GM19351 (cell line): ENCODE measurements around the gene SMAD4.
A peak's percentile ranks its signal among the peaks of the same experiment; 100 is the strongest.
"Not testable (repeated sequence)": the region's sequence is repeated elsewhere in the genome, so short reads cannot be mapped to it uniquely, and the experiment has no call there.

Experiments
- ATAC-seq: cut with Tn5 transposase; IDR thresholded peaks from one replicate; pipeline ENCODE4 v1.9.1; 2021; ENCODE audit warnings: mild to moderate bottlenecking, moderate library complexity; ENCODE audit not compliant: unreplicated experiment

SMAD4 gene

DNA sequence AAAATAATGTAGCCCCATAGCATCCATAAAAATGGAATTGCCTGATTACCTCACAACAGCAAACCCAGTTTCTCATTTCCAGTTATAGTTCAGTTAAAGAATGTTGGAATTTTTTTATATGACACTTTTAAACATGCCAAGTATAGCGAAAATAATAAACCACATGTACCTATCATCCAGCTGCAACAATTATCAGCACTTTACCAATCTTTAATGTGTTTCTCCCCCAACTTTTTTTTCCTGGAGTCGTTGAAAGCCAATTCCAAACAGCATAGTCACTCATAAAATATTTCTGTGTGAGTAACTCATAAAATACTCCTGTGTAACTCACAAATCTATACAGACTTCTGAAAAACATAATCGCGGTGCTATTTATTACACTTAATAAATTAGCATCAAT lies 38.1 kb downstream of the SMAD4 start:
- ATAC-seq, result no peak

DNA sequence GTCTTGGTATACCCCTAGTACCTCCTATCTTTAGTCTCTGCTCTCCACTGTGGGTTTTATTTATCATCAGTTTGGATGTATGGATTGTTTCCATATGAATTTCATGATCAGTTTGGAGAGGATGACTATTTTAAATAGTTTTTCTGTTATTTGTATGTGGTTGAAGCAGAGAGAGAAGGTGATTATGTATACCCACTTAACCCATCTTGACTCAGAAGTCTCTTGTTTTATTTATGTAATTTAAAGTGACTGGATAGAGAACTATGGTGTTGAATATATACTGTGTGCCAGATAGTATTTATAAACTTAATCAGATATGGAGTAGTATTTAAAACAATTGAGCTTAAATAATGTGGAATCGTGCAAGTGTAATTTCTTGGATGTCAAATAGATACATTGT lies 39.9 kb downstream of the SMAD4 start:
- ATAC-seq, result no peak

DNA sequence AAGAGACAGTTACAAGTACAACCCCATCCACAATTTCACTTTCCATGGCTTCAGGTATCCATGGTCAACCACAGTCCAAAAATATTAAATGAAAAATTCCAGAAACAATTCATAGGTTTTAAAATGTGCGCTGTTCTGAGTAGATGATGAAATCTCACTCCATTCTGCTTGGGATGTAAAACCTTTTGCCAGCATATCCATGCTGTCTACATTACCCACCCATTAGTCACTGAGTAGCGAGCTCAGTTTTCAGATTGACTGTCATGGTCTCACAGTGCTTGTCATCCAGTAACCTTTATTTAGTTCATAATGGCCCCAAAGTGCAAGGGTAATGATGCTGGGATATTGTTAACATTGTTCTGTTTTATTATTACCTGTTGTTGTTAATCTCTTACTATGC lies 40.5 kb downstream of the SMAD4 start:
- ATAC-seq, result no peak

DNA sequence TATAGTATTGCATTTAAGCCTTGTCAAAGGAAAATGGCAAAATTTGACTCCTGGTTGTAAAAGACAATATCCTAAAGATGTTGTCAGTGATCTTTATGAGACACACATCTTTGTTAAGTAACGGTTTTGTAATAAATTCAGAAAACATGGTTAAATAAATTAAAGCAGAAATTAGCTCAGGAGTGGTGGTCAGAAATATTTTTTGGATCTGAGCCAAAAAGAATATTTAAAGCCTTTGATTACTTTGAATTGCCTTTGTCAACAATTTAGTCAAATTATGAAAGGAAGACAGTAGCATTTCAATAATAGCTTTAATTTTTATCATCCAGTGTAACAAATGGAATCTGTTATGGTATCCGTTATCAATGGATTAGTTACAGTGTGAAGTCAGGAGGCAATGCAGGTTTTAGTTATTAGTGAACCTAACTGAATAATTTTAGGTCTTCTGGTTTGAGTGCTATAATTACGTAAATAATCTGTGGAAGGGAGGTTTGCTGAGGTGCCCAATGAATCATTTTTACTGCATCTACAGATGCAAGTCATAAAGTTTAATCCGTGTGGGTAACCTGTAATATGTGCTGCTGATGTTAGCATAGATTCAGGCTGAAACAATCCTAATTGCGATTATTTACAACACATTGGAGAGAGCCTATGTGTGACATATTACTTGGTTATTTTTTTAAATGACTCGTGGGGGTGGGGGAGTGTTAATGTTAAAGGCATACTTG lies 42.7 kb downstream of the SMAD4 start:
- ATAC-seq, result no peak

DNA sequence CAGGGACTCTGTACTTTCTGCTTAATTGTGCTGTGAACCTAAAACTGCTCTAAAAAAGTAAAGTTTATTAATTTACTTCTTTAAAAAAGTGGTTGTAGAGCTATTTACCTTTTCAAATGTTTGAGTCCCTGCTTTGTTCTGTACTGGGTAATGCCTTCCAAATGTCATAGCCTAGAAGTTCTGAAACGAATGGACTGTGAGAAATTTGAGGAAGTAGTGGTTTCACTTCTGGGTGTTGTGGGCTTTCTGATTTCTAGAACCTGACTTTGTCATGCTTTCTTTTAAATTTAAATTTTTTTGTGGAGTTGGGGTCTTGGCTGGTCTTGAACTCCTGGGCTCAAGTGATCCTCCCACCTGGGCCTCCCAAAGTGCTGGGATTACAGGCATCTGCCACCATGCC lies 44.6 kb downstream of the SMAD4 start:
- peak; percentile 79 for ATAC-seq

DNA sequence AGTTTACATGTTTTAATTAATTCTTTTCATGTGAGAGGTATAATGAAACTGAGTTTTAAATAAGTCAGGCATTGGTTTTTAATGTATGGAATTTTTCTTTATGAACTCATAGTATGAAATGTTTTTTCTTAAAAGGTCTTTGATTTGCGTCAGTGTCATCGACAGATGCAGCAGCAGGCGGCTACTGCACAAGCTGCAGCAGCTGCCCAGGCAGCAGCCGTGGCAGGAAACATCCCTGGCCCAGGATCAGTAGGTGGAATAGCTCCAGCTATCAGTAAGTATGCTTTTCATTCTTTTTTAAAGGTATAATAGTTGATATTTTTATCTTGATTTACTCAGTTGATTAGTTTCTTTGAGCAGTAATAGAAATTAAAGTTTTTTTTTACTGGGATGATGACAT lies 46.5 kb downstream of the SMAD4 start:
- ATAC-seq, result no peak

DNA sequence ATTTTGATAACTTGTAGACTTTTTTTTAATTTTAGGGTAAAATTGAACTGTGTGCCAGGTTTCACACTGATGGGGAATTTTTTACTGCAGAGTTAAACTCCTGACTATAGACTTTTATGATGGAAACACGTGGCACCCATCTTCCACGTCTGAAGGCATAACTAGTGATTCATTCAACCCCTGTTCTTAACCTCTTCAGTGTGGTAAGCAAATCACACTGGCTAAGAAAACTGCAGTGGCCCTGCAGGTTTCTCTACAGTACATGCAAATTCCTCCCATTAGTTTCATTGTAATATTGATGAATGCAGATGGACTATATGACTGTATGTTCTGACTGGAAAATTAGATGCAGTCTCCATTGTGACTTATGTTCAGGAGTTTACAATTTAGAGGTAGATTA lies 47.2 kb downstream of the SMAD4 start:
- peak; percentile 86 for ATAC-seq

DNA sequence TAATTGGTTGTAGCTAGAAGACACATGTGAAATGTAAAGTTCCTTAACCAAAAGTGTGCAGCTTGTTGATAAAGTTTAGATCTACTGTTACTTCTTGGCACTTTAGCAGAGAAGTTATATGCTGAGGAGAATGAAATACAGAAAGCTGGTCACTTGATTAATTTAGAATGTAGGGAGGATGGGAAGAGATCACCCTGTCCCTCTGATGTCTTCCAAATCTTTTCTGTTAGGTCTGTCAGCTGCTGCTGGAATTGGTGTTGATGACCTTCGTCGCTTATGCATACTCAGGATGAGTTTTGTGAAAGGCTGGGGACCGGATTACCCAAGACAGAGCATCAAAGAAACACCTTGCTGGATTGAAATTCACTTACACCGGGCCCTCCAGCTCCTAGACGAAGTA lies 48.0 kb downstream of the SMAD4 start:
- no peak for ATAC-seq

DNA sequence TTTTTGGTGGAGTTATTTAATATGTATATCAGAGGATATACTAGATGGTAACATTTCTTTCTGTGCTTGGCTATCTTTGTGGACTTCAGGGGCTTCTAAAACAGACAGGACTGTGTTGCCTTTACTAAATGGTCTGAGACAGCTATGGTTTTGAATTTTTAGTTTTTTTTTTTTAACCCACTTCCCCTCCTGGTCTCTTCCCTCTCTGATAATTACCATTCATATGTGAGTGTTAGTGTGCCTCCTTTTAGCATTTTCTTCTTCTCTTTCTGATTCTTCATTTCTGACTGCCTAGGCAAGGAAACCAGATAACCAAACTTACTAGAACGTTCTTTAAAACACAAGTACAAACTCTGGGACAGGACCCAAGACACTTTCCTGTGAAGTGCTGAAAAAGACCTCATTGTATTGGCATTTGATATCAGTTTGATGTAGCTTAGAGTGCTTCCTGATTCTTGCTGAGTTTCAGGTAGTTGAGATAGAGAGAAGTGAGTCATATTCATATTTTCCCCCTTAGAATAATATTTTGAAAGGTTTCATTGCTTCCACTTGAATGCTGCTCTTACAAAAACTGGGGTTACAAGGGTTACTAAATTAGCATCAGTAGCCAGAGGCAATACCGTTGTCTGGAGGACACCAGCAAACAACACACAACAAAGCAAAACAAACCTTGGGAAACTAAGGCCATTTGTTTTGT lies 52.7 kb downstream of the SMAD4 start:
- peak; percentile 90 for ATAC-seq

DNA sequence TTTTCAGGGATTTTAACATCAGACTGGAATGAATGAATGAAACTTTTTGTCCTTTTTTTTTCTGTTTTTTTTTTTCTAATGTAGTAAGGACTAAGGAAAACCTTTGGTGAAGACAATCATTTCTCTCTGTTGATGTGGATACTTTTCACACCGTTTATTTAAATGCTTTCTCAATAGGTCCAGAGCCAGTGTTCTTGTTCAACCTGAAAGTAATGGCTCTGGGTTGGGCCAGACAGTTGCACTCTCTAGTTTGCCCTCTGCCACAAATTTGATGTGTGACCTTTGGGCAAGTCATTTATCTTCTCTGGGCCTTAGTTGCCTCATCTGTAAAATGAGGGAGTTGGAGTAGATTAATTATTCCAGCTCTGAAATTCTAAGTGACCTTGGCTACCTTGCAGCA lies 53.4 kb downstream of the SMAD4 start:
- ATAC-seq, result no peak

DNA sequence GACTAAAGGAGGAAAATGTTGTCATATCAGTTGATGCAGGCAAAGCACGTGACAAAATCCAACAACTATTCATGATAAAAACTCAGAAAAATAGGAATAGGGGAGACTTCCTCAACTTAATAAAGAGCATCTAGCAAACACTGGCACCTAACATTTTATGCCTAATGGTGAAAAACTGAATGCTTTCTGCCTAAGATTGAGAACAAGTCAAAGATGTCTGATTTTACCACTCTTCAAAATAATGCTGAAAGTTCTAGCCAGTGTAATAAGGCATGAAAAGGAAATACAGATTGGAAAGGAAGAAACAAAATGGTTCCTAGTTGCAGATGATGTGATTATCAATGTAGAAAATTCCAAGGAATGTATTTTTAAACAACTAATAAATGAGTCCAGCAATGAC lies 58.4 kb downstream of the SMAD4 start:
- no peak for ATAC-seq

DNA sequence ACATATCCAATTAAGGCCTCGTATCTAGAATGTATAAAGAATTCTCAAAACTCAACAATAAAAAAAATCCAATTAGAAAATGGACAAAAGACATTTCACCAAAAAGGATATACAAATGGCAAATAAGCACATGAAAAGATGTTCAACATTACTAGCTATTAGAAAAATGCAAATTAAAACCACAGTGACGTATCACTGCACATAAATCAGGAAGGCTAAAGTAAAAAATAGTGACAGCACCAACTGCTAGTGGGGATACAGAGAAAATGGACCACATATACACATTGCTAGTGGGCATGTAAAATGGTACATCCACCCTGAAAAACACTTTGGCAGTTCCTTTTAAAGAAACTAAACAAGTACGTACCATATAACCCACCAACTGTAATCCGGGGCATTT lies 59.7 kb downstream of the SMAD4 start:
- no peak for ATAC-seq

DNA sequence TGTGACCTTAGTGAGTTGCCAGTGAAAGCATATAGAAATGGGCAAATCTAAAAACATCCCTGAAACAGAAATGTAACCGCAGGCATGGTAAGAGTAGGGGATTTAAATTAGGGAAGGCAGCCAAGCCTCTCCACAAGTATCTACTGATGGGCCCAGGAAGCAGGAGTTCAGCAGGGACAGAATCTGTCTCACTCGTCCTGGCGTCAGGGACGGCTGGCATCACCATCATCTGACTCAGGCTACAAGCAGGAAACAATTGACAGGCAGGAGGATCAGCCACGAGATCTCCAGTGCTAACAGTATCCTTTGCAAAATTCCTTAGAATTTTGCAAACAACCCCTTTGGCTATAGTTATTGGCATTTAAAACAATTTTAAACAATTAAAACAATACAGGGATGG lies 61.3 kb downstream of the SMAD4 start:
- no peak for ATAC-seq

DNA sequence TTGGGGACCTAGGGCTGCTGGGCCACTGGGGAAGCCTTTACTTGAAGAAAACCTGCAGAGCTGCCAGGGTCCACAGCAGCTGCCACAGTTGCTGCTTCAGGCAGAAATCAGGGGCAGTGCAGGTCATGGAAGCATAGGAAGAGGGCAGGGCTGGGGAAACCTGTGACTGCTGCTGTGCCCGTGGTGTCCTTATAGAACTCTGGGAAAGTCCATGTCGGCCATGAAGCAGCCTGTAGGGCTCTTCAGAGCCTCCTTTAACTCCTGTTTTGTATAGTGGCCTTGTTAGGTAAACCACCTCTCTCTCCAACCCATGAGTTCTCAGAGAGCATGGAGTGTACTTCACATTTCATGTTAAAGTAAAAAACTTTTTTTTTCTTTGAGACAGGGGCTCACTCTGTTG lies 62.1 kb downstream of the SMAD4 start:
- no peak for ATAC-seq

DNA sequence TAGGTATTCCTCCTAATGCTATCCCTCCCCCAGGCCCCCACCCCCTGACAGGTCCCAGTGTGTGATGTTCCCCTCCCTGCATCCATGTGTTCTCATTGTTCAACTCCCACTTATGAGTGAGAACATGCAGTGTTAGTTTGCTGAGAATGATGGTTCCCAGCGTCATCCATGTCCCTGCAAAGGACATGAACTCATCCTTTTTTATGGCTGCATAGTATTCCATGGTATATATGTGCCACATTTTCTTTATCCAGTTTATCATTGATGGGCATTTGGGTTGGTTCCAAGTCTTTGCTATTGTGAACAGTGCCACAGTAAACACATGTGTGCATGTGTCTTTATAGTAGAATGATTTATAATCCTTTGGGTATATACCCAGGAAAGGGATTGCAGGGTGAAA lies 63.0 kb downstream of the SMAD4 start:
- ATAC-seq, result not testable (repeated sequence)

DNA sequence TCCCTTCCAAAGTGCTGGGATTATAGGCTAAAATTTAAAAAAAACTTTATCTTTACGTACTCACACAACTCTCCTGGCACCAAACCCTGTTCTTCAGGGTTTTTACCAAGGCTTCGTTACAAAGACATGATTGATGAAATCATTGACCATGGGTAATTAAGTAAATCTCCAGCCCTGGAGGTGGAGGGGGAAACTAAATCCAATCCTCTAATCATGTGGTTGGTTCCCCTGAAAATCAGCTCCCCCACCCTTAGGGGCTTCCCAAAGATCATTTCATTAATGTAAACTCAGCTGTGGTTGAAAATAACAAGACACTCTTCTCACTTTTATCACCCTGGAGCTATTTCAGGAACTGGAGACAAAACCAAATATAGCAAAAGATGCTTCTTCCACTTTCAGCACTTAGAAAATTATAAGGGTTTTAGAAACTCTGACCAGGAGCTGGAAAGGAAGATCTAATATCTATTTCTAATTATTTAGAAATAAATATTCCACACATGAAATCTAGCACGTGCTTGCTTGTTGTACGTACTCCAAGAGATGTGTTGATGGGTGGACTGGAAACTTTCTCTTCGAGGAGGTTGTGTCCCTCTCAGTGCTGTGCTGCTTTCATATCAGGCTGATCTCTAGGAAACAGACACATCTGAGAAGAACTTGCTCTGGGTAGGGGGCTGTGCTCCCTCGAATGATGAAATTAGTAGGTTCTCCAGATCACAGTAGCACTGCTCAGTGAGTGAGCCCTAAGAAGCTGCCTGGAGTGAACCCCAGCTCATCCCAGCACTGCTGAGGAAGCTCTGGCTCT lies 67.2 kb downstream of the SMAD4 start:
- peak; percentile 61 for ATAC-seq

DNA sequence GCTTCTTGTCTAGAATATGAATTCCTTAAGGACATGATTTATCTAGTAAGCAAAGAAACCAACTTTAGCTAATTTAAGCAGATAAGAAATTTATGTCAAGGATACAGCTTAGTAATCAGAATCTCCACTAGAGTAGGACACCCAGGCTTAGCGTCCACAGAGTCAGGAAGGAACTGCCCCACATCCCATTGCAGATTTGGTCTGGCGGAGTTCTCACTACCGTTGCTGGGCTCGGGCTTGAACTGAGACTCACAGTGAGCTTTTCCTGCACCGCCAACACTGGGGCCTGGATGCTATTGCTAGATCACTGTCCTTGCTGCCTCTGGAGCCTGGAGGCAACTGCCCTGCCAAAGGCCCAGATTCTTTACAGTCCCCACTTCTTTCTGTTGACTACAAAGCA lies 68.1 kb downstream of the SMAD4 start:
- ATAC-seq, result no peak

DNA sequence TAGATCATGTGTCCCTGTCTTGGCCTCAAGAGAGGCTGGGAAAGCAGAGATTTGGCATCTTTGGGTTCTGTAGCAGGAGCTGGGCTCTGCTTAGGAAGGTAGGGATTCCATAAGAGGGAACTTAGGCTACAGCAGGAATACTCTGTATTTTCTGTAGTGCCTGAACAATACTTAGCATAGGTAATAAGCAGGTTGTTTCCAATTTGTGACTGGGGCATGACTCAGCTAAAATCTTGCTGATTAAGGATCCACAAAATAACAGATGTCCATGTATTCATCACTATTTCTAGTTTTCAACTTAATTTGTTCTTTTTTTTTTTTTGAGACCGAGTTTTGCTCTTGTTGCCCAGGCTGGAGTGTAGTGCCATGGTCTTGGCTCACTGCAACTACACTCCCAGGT lies 68.5 kb downstream of the SMAD4 start:
- ATAC-seq, result no peak

DNA sequence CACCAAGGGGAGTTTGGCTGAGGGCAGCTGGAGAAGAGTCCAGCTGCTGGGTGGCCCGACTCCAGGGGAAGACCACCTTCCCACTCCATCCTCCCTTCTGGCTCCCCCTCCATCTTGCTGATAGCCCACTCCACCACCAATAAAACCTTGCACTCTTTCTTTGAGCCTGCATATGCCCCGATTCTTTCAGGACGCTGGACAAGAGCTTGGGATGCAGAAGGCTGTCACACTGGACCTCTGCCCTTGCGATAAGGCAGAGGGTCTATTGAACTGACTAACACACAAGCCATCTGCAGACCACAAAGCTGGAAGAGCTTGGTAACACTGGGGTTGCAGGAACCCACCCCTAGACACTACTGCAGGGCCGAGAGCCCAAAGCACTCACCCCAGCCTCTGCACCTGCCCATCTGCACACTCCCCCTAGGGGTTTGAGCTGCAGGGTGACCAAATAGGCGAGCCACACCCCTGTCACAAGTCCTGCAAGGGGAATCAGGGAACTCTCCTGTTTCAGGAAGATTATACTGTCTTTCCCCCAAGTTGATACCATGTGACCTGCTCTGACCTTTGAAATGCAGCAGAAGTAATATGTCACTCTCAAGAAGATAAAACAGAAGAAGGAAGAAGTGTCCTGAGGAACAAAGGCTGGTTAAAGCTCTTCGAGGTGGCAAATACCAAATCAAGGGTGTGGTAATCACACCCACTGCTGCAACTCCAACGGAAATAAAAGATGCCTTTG lies 70.5 kb downstream of the SMAD4 start:
- ATAC-seq, result no peak

DNA sequence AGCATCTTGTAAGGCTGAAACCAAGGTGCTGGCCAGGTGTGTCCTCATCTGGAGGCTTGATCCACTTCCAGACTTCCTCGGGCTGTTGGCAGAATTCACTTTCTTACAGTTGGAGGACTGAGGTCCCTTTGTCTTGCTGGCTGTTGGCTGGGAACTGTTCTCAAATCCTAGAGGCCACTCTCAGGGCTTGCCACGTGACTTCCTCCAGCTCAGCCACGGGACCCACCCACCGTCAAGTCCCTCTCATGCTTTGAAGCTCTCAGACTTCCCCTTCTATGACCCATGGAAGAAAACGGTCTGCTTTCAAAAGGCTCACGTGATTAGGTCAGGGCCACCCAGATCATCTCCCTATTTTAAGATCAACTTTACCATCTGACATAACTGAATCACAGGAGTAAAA lies 77.1 kb downstream of the SMAD4 start:
- ATAC-seq, result peak; percentile 66

DNA sequence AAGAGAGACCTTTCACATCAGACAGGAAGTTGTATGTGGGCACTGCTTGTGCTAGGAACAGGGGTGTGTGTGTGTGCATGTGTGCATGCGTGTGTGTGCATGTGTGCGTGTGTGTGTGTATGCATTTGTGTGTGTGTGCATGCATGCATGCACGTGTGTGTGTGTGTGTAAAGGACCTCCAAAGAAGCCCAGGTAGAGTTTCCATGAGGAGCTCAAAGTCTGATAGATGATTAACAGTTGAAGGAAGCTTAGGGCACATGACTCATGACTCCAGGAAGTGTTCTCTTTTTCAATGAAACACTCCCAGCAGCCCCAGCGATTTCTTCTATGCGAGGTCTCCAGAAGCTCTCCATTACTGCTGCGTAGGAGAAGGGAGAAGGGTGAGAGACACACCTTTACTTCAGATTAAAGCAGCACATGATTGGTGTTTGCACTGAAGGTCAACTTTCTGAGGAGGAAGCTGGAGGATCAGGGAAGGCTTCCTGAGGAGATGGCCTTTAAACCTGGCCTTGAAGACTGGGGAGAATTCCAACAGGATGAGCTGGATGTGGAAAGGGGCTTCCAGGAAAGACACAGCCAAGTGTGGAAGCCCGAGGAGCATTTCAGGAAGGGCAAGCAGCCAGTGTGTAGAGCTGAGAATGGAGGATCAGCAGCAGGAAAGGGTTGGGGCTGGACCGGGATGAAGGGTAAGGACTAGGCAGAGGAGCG lies 77.7 kb downstream of the SMAD4 start:
- no peak for ATAC-seq
